ENCODE measurements around the gene EID2B. TPM values are rescaled to one million over a fixed set of nuclear protein-coding genes. Genes with fewer than 3 reads are reported as not detected.
A peak's percentile ranks its signal among the peaks of the same experiment; 100 is the strongest.

Gene EID2B
- total and polyA plus RNA-seq, 9 of the 15 experiments (the other 6 are each of a cell fraction or from before 2014, with no cell fraction given) = 2.8 to 8.8 (median 4.8) TPM

DNA sequence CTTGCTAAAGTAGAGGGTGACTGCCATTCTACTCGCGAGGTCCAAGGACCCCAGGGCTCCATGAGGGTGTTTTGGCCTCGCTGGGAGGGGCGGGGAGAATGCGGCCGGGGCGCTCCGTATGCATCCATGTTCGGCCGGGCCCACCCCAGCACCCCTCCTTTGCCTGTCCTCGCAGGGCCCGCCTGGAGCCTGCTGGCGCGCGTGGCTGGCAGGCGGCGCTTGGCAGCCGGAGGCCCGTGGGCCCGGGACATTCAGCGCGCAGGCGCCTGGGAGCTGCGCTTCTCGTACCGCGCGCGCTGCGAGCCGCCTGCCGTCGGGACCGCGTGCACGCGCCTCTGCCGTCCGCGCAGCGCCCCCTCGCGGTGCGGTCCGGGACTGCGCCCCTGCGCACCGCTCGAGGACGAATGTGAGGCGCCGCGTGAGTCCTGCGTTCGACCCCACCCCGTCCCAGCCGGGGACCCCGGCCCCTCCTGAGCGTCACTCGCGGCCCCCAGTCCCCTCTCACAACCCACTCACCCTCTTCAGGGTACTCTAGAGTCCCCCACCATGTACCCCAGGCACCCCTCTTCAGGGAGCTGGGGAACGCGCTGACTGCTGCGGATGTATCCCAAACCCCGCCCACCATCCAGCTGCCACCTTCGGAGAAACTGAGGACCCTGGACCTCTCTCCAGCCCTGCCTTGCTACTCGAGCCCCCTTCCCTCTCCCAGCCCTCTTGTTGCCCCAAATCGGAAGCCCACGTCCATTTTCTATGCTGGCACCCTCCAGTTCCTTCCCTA is 29.8 kb downstream of the EID2B start (continued):
- TF ChIP-seq, protein P1, sequence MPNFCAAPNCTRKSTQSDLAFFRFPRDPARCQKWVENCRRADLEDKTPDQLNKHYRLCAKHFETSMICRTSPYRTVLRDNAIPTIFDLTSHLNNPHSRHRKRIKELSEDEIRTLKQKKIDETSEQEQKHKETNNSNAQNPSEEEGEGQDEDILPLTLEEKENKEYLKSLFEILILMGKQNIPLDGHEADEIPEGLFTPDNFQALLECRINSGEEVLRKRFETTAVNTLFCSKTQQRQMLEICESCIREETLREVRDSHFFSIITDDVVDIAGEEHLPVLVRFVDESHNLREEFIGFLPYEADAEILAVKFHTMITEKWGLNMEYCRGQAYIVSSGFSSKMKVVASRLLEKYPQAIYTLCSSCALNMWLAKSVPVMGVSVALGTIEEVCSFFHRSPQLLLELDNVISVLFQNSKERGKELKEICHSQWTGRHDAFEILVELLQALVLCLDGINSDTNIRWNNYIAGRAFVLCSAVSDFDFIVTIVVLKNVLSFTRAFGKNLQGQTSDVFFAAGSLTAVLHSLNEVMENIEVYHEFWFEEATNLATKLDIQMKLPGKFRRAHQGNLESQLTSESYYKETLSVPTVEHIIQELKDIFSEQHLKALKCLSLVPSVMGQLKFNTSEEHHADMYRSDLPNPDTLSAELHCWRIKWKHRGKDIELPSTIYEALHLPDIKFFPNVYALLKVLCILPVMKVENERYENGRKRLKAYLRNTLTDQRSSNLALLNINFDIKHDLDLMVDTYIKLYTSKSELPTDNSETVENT (CRISPR knock-in tag; IDR thresholded peaks at IDR 0.05) = peak; percentile 84
- TF ChIP-seq RCOR1 (IDR thresholded peaks at IDR 0.05; ENCODE audit: borderline replicate concordance in 1 of 2, low read depth in 2 of 2, low read length in 2 of 2) (peak in 1 of 2 experiments; percentile 44; a peak in 1 of 4 replicates), ZNF561 (CRISPR knock-in tag; conservative IDR thresholded peaks at IDR 0.05) (no peak), BHLHE40 (IDR thresholded peaks at IDR 0.05; ENCODE audit: low read length) (peak; percentile 82), HDAC1 (IDR thresholded peaks at IDR 0.05) (no peak), POLR2B (IDR thresholded peaks at IDR 0.05; ENCODE audit: low read depth, partially characterized antibody) (no peak)
- TF ChIP-seq, protein P2, sequence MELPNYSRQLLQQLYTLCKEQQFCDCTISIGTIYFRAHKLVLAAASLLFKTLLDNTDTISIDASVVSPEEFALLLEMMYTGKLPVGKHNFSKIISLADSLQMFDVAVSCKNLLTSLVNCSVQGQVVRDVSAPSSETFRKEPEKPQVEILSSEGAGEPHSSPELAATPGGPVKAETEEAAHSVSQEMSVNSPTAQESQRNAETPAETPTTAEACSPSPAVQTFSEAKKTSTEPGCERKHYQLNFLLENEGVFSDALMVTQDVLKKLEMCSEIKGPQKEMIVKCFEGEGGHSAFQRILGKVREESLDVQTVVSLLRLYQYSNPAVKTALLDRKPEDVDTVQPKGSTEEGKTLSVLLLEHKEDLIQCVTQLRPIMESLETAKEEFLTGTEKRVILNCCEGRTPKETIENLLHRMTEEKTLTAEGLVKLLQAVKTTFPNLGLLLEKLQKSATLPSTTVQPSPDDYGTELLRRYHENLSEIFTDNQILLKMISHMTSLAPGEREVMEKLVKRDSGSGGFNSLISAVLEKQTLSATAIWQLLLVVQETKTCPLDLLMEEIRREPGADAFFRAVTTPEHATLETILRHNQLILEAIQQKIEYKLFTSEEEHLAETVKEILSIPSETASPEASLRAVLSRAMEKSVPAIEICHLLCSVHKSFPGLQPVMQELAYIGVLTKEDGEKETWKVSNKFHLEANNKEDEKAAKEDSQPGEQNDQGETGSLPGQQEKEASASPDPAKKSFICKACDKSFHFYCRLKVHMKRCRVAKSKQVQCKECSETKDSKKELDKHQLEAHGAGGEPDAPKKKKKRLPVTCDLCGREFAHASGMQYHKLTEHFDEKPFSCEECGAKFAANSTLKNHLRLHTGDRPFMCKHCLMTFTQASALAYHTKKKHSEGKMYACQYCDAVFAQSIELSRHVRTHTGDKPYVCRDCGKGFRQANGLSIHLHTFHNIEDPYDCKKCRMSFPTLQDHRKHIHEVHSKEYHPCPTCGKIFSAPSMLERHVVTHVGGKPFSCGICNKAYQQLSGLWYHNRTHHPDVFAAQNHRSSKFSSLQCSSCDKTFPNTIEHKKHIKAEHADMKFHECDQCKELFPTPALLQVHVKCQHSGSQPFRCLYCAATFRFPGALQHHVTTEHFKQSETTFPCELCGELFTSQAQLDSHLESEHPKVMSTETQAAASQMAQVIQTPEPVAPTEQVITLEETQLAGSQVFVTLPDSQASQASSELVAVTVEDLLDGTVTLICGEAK (IDR thresholded peaks at IDR 0.05) = no peak
- TF ChIP-seq, protein P2 (CRISPR knock-in tag; IDR thresholded peaks at IDR 0.05) = peak; percentile 67
